Neural crest cell (in vitro differentiated cells): ENCODE results near the gene CALR. TPM values are rescaled to one million over a fixed set of nuclear protein-coding genes. Genes with fewer than 3 reads are reported as not detected.
A peak's percentile ranks its signal among the peaks of the same experiment; 100 is the strongest.

Experiments used
- DNase-seq: peaks from one replicate; pipeline ENCODE4 v3.0.0; 2021; ENCODE audit warnings: low read depth, mixed read lengths, low spot score
- H3K27ac Mint-ChIP-seq: one replicate; pipeline ENCODE4 v1.8.0; 2021; ENCODE audit warnings: mild to moderate bottlenecking, mixed read lengths; ENCODE audit not compliant: unreplicated experiment
- H3K27me3 Mint-ChIP-seq: 2 replicates; pipeline ENCODE4 v1.8.0; 2021; ENCODE audit warnings: low read depth, mild to moderate bottlenecking, mixed read lengths
- H3K36me3 Mint-ChIP-seq: 2 replicates; pipeline ENCODE4 v1.8.0; 2021; ENCODE audit warnings: low read depth, mild to moderate bottlenecking, mixed read lengths
- H3K4me1 Mint-ChIP-seq: 2 replicates; pipeline ENCODE4 v1.8.0; 2021; ENCODE audit warnings: mixed read lengths
- H3K4me3 Mint-ChIP-seq: one replicate; pipeline ENCODE4 v1.8.0; 2021; ENCODE audit warnings: mild to moderate bottlenecking, mixed read lengths
- H3K9me3 Mint-ChIP-seq: 2 replicates; pipeline ENCODE4 v1.8.0; 2021; ENCODE audit warnings: mixed read lengths
- total RNA-seq: library from RNA; stranded (reverse); gene quantifications from 2 replicates; pipeline ENCODE4 v1.2.1, GENCODE V29; 2021
- TF ChIP-seq, protein P1 (sequence below): fragments of 200-600 bp; sonication (generic); conservative IDR thresholded peaks from 2 replicates; pipeline ENCODE4 v1.5.0; 2021; ENCODE audit warnings: antibody characterized with exemption, mild to moderate bottlenecking

CALR gene
- total RNA-seq, 1 donor from 2014 or later: 679 TPM

DNA sequence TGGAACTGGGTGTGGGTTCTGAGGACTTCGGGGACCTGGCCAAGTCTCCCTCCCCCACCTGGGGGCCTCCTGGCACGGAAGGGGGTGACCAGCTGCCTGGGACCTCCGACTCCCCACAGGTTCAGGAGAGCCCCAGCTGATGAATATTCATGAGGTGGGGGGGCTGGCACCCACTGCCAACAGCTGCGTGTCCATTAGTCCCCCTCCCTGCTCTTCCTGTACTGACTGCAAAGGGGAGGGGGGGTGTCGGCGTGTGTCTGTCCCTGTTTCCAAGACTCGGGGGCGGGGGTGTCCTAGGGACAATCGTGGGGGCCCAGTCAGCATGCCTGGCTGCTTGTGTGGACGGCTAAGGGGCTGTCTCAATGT, 46.3 kb downstream of the CALR start:
- no peak overlapping the region for H3K4me3 Mint-ChIP-seq
- H3K36me3 Mint-ChIP-seq: no peaks in the 10 kb centered on the region
- no peak for DNase-seq
- peaks cover 10% of the 10 kb centered on the region for H3K27me3 Mint-ChIP-seq
- TF ChIP-seq, protein P1, sequence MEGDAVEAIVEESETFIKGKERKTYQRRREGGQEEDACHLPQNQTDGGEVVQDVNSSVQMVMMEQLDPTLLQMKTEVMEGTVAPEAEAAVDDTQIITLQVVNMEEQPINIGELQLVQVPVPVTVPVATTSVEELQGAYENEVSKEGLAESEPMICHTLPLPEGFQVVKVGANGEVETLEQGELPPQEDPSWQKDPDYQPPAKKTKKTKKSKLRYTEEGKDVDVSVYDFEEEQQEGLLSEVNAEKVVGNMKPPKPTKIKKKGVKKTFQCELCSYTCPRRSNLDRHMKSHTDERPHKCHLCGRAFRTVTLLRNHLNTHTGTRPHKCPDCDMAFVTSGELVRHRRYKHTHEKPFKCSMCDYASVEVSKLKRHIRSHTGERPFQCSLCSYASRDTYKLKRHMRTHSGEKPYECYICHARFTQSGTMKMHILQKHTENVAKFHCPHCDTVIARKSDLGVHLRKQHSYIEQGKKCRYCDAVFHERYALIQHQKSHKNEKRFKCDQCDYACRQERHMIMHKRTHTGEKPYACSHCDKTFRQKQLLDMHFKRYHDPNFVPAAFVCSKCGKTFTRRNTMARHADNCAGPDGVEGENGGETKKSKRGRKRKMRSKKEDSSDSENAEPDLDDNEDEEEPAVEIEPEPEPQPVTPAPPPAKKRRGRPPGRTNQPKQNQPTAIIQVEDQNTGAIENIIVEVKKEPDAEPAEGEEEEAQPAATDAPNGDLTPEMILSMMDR: no peak
- H3K27ac Mint-ChIP-seq: no peak overlapping the region
- peaks cover 9% of the 10 kb centered on the region for H3K4me1 Mint-ChIP-seq
- no peaks in the 10 kb centered on the region for H3K9me3 Mint-ChIP-seq

DNA sequence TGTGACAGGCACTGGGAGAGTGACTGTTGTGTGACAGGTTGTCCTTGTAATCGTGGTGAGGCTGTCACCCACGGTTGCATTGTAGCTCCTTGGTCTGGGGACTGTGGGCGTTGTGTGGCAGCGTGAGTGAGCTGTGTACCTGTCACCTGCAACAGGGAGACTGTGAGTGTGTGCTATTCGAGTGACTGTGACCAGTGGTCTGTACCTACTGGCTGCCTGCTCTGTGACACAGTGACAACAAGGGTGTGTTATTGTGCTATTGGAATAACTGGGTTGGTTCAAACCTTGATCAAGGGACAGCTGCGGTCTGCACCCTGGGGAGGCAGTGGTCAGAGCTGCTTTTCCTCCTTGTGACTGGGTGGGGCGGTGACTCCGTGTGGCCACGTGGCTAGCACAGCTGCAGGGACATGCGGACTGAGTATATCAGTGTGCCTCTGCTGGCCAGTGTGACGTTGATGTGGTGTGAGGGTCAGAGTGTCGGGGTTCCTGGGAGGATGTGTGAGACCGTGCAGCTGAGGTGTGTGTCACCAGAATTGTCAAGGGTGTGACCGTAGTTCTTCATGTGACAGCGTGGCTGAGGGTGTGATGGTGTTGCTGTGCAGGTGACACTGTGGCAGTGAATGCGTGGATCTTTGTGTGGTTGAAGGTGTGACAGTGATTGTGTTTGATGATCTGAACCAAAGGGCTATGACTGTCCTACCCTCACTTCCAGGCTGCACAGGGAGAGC, 46.8 kb downstream of the CALR start:
- Mint-ChIP-seq H3K4me1 (peaks cover 9% of the 10 kb centered on the region), H3K9me3 (no peaks in the 10 kb centered on the region), H3K27me3 (peaks cover 5% of the 10 kb centered on the region), H3K27ac (peak overlapping the region; percentile 86), H3K36me3 (no peaks in the 10 kb centered on the region), H3K4me3 (no peak overlapping the region)
- TF ChIP-seq, protein P1: no peak
- DNase-seq: no peak

DNA sequence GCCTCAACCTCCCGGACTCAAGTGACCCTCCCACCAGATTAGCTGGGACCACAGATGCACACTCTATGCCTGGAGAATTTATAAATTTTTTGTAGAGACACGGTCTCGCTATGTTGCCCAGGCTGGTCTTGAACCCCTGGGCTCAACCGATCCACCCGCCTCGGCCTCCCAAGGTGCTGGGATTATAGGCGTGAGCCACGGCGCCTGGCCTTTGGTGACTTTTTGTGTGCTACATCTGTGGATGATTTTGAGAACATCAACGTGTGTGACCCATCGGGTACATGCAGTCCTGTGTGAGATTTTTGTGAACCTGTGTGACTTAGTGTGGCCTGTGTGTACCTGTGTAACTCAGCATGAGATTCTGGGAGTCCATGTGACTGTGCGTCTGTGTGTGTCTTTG, 48.3 kb downstream of the CALR start:
- TF ChIP-seq, protein P1: no peak
- H3K36me3 Mint-ChIP-seq: peaks cover 4% of the 10 kb centered on the region
- peaks cover 9% of the 10 kb centered on the region for H3K4me1 Mint-ChIP-seq
- no peak for DNase-seq
- no peak overlapping the region for H3K27ac Mint-ChIP-seq
- no peaks in the 10 kb centered on the region for H3K9me3 Mint-ChIP-seq
- peaks cover 14% of the 10 kb centered on the region for H3K27me3 Mint-ChIP-seq
- no peak overlapping the region for H3K4me3 Mint-ChIP-seq

DNA sequence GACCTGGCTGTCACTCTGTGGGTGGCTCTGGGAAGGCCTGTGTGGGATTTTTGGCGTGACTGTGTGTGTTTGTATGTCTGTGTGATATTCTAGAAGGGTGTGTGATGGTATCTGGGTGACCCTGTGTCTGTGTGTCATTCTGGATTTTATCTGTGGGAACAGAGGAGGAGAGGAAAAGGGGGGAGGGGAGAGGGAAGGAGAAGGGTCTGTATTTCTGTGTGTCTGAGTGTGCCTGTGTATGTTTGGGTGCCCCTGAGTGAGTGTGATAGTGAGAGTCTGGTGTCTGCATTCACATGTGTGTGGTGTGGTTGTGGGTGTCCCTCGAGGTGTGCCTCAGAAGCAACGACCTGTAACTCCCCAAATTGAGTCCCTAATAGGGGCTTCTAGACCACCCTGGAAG, 48.8 kb downstream of the CALR start:
- Mint-ChIP-seq H3K36me3 (peaks cover 4% of the 10 kb centered on the region), H3K27ac (no peak overlapping the region), H3K4me3 (no peak overlapping the region), H3K27me3 (peaks cover 18% of the 10 kb centered on the region), H3K9me3 (no peaks in the 10 kb centered on the region), H3K4me1 (peaks cover 9% of the 10 kb centered on the region)
- TF ChIP-seq, protein P1: no peak
- DNase-seq: no peak

DNA sequence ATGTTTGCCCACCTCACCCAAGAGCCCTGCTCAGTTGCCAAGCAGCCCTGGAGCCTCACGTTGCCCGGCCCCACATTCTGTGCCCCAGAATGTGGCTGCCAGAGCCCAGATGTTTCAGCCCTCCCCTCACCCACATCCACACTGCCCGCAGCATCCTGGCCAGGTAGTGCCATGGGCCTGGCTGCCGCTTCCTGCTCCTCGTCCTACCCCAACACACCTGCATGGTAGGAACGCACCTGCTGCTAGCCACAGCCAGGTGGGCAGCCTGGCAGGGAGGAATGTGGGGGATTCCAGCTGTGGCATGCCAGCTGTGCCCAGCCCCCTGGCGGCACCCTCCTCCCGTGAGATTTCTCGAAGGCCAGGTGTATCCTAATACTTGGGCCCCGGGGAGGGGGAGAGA, 49.4 kb downstream of the CALR start:
- no peak for DNase-seq
- Mint-ChIP-seq H3K27ac (no peak overlapping the region), H3K36me3 (peaks cover 4% of the 10 kb centered on the region), H3K4me1 (peaks cover 9% of the 10 kb centered on the region), H3K9me3 (no peaks in the 10 kb centered on the region), H3K4me3 (no peak overlapping the region), H3K27me3 (peaks cover 24% of the 10 kb centered on the region)
- TF ChIP-seq, protein P1: no peak
